Stimulated activated CD8-positive, alpha-beta memory T cell treated with anti-CD3 and anti-CD28 coated beads, Interleukin-15, amount 100 ng/mL, for 1 hour (primary cell): Measurements from ENCODE around the gene TAF3.

Experiments used
- DNase-seq: peaks from one replicate; pipeline ENCODE4 v3.0.0-alpha.2; 2020; ENCODE audit warnings: low read depth

Gene TAF3

GRCh38 chr10:7881119-7881518 is 62.8 kb downstream of the TAF3 start:
- no peak for DNase-seq

GRCh38 chr10:7886056-7886455 is 67.8 kb downstream of the TAF3 start:
- no peak for DNase-seq

DNA sequence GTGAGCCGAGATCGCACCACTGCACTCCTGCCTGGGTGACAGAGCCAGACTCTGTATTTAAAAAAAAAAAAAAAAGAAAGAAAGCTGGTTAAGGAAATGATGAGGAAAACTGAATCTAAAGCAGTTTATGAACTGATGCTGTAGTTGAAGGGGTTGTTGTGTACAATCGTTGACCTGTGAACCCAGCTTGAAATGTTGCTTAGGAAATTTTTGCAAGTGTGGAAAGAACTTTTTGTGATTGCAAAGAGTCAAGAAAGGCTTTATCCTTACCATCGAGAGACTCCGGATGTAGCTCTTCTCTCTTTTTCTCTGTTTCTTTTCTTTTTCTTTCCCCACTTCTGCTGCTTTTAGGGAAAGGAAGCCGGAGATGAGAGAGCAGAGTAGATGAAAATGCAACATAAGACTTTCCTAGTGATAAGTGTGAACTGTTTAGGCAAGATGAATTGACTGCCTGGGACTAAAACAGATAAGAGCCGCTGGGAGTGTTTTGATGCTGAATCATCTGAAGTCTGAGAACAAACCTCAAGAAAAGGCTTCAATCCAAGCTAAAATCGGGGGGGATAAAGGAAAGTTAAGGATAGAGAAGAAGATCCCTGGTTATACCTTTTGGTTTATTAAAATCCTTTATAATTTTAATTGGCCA is 69.0 kb downstream of the TAF3 start:
- no peak for DNase-seq

DNA sequence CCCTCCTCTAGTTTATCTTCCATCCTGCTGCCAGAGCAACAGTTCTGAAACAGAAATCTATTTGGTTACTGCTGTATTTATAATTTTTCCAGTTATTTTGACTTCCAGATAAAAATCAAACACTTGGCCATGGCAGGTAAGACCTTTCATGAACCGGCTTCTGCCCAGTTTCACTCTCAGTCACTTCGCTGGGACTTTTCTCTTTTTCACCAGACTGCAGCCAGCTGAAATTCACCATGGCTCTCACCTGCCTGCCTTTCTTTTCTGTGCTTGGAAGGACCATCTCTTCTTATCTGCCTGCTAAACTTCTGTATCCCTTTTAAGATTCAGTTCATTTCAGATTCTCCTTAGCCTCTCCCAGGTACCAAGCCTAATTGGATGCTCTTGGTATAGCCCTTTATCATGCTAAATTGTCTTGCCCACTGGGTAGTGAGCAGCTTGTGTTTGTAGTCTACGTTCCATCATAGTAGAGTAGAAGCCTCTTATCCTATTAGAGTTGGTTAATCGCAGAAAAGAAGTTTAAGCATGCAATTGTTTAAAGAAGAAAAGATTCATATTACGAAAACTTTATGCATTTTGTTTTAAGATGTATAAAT is 71.7 kb downstream of the TAF3 start:
- no peak for DNase-seq

GRCh38 chr10:7890781-7891180 is 72.5 kb downstream of the TAF3 start:
- DNase-seq, result no peak

DNA sequence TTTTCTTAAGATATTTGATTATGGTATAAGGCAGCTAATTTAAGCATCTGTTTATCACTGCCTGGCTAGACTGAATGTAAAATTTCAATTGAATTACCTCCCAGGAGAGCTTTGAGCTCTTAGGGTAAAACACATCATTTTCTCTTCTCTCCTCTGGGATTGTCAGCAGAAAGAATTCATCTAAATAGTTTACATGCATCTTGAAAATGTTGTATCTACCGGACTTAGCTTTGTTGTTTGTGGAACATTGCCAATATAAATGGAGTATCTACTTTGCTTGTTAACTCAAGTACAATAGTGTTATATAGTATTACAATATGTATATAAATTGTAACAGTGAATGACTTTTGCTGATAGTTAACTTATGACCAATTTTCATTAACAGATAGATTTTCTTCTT is 73.3 kb downstream of the TAF3 start:
- no peak for DNase-seq

- no peak for DNase-seq
Measured at GRCh38 chr10:7892146-7892545, 73.8 kb downstream of the TAF3 start.

DNA sequence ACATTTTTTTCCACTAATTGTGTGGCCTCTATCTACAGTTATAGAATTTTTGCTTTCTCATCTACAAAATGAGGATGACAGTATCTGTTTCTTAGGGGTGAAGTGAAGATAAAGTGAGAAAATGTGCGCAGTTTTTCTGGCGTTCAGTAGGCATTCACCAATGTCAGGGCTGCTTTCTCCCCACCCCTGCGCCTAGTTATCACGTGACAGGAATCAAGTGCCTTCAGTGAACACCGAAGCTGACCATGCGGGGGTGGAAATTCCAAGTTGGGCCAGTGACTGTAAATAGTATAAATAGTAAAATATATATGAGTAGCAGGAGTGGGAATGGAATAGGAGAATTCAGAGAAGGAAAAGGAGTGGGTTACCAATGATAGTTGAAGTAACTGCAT is 77.4 kb downstream of the TAF3 start:
- no peak for DNase-seq

GRCh38 chr10:7896297-7896696 is 78.0 kb downstream of the TAF3 start:
- DNase-seq, result no peak

DNA sequence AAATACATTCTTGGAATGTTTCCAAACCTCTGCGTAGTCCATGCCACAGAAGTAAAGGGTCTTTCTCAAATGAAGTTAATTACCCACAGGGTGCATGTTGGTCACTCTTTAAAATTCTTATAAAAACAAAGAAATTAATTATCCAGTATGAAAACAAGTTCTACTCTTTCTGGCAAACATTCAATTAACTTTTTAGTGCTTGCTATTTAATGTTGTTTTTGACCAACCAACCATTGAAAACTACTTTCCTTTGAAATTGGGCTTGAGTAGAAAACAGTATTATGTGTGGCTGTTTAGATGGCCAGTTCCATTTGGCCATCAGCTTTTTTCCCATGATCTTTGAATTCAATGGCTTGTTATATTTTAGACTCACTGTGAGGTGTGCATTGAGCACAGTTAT is 83.0 kb downstream of the TAF3 start:
- no peak for DNase-seq

- no peak for DNase-seq
Measured at GRCh38 chr10:7902413-7902812, 84.1 kb downstream of the TAF3 start.

- DNase-seq, result no peak
Measured at GRCh38 chr10:7903851-7904250, 85.5 kb downstream of the TAF3 start.

- no peak for DNase-seq
Measured at GRCh38 chr10:7906128-7906527, 87.8 kb downstream of the TAF3 start.

GRCh38 chr10:7908541-7909210 is 90.4 kb downstream of the TAF3 start:
- no peak for DNase-seq

DNA sequence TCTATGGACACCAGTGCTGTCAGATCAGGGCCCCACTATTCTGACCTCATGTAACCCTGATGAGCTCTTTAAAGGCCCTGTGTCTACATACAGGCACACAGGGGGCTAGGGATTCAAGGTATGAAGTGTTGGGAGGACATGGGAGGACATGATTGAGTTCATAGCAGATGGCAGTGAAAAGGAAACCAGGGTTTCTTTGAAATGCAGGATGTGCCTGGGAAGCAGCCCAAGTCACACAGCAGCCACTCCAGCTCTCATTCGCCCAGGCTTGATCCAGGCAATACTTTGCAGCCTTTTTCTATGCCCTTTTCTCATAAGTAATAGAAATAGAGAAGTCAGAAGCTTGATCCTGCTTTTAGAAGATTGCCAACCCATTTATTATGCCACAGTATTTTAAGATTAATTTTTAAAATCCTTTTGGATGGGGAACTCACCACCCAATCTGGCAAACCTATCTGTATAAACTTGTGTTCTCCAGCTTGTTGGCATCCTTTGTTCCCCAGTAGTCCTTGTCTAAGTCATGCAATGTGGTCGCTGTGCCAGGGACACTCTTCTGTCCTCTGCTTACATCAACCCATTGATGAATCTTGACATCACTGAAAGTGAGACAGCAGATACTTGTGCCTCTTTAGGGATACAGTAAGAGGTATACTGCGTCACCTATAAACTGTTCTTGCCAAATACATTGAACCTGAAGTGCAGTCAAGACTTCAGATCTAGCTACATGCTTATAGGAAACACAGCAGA is 95.0 kb downstream of the TAF3 start:
- no peak for DNase-seq

GRCh38 chr10:7915923-7916536 is 97.7 kb downstream of the TAF3 start:
- DNase-seq, result no peak

DNA sequence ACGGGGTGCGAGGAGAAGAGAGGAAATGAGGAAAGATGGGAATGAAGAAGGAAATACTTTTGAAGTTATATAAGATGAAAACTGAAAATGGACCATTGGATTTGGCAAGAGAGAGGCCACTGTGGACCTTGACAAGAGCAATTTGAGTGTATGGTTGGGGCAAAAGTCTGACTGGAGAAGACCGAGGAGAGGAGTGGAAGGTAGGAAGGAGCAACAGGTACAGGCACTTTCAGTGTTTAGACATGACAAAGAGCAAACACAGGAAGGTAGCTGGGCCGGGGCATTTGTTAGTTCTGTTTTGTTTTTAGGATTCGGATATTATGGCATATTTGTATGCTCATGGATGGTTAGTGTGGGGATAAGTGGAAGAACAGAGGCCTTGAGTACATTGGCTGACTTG is 99.4 kb downstream of the TAF3 start:
- no peak for DNase-seq

- no peak for DNase-seq
Measured at GRCh38 chr10:7922707-7923106, 104.4 kb downstream of the TAF3 start.

DNA sequence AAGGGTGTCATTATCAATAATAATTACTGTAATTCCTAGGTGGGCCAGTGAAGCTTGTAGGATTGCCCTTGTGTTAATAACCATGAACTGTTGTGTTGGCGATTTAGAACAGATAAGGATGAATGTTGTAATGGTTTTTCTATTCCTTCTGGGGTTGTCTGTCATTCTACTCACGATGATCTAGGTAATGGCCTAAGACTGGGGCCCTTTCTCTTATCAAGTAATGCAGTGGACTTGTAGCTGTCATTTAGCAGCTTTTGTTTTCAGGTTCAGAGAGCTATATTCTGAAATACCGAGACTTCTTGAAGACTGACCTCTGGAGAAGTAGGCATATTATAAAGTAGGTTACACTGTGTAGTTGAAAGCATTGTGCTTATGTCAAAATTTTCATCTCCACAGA is 110.2 kb downstream of the TAF3 start:
- DNase-seq, result no peak

DNA sequence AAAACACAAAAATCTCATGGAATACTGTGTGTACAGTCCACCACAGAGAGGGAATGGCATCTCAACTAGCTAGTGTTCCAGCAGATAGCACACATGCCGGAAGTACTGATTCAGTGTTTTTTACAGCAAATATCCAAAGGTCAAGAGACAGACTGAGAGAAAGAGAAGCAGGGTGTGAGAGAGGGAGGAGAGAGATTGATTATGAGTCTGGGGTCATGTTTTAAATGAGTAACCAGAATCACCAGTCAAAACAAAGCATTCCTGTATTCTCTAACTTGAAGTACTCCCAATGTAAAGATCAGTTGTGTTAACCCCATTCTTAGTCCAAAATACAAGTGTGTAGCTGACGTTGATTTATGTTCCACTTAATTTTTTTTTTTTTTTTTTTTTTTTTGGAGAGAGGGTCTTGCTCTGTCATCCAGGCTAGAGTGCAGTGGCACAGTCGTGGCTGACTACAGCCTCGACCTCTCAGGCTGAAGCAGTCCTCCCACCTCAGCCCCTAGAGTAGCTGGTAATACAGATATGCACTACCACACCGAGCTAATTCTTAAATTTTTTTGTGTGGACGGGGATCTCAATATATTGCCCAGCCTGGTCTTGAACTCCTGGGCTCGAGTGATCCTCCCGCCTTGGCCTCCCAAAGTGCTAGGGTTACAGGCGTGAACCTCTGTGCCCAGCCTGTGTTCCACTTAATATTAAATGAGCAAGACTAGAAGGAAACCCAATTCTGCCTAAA is 114.2 kb downstream of the TAF3 start:
- no peak for DNase-seq

DNA sequence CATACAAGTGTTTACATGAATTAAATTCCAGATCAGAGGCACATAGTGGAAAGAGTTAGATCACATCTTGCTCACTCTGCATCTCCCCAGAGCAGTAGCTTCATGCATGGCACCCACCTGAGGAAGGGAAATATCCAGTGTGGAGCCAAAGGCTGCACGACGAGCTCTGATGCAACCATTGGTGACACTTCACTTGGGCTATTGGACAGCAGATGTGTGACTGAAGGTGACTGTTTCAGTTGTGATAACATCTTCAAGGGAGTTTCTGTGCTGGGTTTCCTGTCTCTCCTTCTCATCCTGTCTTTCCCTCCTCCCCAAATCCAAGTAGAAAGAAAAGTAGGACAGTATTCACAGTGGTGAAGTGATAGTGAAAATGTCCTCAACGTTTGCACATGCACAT is 115.0 kb downstream of the TAF3 start:
- DNase-seq, result no peak

- DNase-seq, result no peak
Measured at GRCh38 chr10:7933757-7934156, 115.5 kb downstream of the TAF3 start.
